ENCODE data around the gene ADD2. TPM values are rescaled to one million over a fixed set of nuclear protein-coding genes. Genes with fewer than 3 reads are reported as not detected.
"Not testable (repeated sequence)": the region's sequence is repeated elsewhere in the genome, so short reads cannot be mapped to it uniquely, and the experiment has no call there.

Gene ADD2
- polyA plus RNA-seq, 1 donor: 3.0 TPM

DNA sequence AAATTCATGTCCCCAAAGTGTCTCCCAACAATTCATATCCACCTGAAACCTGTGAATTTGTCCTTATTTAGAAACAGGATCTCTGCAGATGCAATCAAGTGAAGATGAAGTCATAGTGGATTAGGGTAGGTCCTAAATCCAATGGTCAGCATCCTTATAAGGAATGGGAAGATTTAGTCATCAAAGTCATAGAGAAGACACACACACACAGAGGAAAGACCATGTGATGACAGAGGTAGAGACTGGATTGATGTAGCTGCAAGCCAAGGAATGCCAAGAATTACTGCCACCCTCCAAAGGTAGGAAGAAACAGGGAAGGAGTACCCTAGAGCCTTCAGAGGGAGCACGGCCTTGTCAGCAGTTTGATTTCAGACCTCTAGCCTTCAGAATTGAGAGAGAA is 17.7 kb downstream of the ADD2 start:
- no peak for DNase-seq

DNA sequence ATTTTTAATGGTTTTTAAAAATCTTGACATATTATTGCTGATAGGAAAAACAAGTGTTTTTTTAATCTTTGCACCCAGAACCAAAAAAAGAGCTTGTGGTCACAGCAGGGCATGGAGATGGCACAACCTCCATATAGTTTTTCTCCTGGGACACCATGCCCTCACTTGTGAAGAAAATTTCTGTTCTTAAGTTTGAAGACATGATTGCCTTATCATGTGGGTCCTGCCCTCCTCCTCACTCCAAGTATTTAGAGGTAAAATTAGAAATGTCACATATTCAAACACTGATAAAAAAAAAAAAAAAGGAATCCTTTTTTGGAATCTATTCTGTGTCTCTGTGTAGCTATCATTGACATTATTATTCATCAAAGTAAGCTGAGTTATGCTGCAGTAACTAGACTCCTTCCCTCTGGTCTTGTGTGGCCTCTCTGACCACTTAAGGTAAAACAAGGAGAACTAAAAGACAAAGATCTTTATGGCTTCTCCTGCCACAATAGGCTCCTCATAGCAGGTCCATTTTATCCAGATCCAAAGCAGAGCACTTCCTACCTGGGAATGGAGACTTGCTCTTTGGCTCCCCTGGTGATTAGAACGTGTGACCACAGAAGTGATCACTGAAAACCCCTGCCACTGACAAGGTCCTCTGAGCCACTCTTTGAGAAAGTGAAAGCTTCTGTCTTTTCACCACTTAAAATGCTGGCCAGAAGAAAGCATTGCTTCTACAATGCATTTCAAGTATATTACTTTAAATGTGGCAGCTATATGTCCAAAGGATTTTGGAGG is 19.8 kb downstream of the ADD2 start:
- no peak for DNase-seq

DNA sequence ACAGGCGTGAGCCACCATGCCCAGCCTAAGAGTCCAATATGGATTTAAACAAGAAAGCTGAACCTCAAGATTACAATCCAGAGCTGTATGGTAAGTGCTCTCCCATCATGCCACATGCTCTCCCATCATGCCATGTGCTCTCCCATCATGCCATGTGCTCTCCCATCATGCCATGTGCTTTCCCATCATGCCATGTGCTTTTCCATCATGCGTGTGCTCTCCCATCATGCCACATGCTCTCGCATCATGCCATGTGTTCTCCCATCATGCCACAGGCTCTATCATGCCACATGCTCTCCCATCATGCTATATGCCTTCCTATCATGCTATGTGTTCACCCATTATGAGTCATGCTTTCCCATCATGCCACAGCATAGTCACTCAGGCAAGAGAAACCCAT is 20.7 kb downstream of the ADD2 start:
- DNase-seq: no peak

DNA sequence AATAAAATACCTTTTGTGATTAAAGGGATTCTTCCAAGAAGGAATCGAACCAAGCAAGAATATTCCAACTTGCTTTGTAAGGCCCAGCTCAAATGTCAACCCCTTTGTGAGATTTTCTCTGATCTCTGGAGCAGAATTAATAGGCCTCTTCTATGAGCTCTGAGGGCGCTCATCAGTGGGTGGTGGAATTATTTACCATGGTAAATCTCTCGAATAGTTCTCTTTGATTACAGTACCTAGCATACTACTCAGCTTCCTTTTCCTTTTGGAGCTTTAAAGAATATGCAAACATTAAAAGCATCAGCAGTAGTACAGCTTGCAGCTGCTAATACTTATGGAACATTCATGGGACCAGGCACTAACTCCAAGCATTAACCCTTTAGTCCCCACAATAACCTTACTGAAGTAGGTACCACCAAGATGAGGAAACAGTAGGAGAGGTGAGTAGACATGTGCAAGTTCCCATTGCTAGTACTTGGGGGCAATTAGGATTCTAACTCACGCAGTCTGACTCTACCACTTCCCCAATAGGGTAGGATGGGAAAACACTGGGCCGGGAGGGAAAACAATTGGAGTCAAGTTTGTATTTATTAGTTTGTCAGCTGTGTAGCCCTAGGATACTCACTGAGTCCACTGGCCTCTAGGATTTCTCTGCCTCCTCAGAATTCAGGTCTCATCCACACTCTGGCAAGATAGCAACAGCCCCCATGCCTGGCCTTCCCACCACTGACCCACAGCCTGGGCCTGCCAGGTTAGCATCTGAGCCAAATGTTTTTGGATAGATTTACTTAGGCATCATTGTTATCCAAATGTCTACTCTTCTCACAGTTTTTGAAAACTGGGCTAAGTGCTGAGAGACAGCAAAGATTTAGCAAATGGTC is 21.7 kb downstream of the ADD2 start:
- no peak for DNase-seq

DNA sequence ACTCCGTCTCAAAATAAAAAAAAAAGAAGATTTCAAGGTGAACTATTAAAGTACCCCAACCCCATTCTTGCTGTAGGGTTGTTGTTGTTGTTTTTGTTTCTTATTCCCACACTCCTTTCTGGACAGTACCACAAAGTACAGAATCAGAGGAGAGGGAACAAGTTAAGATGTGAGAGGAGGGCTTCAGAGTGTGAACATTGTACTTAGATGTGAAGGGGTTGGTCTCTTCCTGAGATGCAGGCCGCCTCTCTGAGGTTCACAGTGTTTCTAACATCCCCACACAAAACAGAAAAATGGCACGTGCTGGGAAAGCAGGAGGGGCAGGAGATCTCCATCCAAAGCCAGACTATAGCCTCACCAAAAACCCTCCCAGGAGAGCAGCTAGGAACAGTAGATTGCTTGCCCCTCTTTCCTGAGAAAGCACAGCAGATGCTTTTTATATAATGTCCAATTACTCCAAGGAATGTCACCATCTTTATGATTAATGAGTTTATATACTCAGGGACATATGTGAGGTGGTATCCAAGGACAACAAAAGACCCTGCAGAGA is 22.6 kb downstream of the ADD2 start:
- no peak for DNase-seq

DNA sequence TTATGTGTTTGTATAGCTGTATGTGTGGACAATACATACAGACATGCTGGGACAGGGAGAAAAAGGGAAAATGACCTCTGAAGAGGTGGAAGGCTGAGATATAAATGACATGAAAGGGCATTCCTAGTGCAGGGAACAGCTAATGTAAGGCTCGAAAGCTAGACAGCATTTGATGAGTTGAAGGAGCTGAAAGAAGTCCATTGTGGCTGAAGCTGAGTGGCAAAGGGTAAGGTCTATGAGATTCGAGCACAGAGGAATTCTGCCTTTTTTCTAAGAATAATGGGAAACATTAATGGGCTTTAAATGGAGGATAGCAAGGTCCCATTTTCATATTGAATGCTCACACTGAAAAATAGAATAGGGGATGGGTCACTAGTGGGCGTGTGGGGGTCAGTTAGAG is 23.6 kb downstream of the ADD2 start:
- DNase-seq: no peak

DNA sequence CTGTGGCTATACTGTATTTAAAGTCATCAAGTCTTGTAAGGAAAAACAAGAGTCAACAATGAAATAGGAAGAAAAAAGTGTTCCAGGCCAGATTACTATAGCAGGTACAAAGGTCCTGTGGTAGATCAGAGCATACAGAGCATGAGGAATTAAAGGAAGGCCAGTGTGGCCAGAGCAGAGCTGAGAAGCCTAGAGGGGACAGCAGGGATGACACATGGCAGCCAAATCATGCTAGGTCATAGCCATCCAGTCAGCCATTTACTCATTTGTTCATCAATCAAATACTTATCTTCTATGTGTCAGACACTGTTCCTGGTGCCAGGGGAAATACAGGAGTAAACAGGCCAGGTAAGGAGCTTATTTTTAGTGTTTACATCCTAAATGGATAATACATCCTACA is 24.3 kb downstream of the ADD2 start:
- no peak for DNase-seq

DNA sequence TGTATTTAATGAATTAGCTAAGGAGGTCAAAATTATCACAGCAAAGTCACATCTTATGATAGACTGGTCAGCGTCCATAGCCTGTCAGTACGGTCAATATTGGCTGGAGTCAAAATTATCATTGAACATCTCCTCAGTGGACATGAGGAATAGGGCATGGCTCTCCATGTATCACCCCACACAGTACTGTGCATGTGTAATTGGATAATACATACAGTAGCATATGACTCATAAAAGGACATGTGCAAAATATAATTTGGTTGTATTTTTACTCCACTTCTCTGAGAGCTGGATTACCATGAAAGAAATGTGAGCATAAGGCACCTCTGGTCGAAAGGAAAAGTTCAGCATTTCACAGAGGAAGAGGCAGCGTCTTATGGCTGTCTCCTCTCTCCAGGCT is 24.9 kb downstream of the ADD2 start:
- DNase-seq: no peak

DNA sequence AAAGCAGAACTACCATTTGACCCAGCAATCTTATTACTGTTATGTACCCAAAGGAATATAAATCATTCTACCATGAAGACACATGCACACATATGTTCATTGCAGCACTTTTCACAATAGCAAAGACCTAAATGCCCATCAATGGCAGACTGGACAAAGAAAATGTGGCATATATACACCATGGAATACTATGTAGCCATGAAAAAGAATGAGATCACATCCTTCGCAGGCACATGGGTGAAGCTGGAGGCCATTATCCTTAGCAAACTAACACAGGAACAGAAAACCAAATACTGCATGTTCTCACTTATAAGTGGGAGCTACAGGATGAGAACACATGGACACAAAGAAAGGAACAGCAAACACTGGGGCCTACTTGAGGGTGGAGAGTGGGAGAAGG is 28.5 kb downstream of the ADD2 start:
- DNase-seq: not testable (repeated sequence)

DNA sequence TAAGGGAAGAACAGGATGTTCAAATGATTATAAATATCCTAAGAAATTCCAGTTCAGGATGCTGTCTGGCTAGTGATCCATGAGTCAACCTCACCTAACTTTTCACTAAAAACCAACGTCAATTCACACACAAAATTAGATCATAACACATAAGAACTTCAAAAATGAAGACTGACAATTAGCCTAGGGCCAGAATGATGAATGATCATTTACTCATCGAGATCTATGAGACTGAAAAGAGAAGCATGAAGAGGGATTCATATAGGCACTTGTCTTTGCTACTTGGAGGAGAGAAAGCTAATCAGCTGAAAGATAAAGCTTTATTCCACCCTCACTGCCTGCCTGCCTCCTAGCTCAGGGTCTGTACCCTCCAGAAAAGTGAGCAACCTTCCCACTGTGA is 29.8 kb downstream of the ADD2 start:
- no peak for DNase-seq

DNA sequence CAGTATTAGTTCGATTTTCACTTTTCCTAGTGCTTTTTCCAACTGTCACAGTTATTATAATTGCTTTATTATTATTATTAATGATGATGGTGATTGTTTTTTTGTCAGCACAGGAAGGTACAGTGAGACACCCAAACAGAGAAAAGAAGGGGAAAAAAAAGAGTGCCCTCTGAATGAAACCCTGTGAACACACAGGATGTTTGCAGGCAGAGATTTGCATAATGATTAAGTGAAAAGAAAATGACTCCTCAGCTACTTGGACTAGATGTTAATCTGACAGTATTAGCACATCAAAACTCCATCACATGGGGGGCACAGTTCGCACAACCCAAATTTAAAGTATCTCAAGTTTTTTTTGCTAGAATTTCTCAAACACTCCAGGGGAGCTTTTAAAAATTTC is 32.9 kb downstream of the ADD2 start:
- no peak for DNase-seq

DNA sequence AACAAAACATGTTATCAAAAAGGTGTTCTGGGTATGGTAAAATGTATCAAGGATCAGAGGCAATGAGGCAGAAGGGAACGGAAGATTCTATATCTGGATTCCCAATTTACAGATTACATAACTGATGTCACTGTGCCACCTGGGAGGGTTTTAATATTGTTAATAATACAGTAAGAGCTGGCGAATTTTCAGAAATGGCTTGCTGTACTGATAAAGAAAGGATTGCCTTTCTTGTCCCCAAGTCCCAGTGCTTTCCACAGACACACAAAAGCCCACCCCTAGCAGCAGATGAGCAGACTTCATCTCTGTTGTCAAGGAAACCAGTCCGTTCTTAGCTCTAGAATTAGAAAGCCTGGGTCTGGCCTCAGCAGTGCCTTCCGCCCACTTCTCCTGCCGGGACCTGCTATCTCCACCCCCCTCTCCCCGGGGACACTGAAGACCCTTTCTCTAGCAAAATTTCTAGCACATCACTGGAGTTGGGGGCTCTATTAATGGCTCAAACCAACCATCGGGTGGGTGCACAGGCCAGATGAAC is 34.3 kb downstream of the ADD2 start:
- no peak for DNase-seq

DNA sequence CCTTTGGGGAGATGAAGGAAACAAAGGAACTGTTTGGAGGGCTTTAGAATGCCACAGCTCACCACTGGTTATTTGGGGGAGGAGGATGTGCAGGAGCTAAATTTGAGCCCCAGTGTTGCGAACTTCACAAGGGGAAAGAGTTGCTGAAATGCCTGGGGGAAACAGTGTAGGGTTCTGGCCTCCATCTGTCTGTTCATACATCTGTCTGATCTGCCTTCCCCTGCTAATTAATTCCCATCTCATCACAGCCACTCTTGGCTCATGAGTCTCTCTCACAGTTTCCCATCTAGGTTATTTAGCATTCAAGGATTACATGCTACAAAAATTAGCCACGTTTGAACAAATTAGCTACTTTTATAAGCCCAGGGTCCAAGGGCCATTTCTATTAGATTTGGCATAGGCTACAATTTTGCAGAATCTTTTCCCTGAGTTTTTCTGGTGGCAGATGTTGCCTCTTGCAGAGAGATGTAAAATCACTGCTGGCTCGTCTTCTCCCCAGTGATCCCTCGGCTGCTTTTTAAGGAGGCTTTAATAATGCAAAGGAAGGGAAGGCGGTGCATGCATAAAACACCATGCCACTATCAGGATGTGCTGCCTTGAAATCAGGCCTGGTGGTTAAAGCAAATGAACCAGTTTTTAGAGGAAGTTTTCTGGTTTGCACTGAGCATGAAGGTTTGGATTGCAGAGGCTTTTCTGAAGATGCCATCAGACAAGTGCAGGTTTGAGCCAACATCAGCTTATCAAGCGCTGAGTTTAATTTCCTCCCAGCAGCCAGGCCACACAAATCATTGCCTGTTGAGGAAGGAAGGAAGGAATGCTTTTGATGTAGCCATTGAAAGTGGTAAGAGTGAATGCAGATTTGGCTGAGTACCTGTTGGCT is 35.0 kb downstream of the ADD2 start:
- no peak for DNase-seq

DNA sequence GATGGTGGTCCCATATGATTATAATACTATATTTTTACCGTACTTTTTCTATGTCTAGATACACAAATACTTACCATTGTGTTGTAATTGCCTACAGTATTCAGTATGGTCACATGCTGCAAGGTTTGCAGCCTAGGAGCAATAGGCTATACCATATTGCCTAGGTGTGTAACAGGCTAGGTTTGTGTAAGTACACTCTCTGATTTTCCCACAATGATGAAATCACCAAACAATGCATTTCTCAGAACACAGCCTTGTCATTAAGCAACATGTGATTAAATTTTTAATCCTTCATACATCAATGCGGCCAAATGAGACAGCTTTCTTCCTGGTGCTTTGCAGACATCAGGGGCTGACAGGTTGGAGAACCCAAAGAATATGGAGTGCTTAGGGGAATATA is 37.3 kb downstream of the ADD2 start:
- no peak for DNase-seq

DNA sequence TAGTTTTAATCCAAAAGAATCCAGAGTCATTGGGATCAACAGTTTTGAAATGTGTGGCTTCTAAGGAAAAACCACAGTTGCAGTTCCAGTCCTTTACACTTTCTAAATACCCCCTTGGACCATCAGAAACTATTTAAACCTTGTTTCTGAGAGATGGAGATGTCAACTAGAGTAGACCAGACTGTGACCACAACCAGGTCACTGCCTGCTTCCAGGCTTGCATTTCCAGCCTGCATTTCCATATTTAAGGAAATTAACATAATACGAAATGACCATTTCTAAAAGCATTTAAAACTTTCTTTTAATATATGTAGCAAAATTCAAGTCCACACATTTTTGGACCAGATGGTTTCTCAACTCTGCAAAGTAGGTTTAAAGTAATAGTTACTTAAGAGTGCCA is 38.4 kb downstream of the ADD2 start:
- no peak for DNase-seq

DNA sequence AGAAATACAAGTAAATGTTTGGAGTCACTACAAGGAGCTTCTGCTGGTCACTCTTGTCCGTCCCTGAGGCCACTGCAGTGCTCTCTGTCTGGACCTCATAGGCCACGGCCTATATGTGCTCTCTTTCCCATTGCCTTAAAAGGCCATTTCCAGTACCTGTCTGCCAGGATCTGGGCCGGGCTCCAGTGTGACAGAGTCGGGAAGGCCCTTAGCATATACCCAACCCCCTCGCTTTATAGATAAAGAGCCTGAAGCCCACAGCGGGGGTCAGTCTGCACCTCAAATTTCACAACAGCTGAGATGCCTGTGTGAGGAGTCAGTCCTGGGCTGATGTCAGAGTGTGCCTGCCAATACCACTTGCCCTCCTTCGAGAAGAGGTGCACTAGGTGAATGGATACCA is 39.9 kb downstream of the ADD2 start:
- no peak for DNase-seq

DNA sequence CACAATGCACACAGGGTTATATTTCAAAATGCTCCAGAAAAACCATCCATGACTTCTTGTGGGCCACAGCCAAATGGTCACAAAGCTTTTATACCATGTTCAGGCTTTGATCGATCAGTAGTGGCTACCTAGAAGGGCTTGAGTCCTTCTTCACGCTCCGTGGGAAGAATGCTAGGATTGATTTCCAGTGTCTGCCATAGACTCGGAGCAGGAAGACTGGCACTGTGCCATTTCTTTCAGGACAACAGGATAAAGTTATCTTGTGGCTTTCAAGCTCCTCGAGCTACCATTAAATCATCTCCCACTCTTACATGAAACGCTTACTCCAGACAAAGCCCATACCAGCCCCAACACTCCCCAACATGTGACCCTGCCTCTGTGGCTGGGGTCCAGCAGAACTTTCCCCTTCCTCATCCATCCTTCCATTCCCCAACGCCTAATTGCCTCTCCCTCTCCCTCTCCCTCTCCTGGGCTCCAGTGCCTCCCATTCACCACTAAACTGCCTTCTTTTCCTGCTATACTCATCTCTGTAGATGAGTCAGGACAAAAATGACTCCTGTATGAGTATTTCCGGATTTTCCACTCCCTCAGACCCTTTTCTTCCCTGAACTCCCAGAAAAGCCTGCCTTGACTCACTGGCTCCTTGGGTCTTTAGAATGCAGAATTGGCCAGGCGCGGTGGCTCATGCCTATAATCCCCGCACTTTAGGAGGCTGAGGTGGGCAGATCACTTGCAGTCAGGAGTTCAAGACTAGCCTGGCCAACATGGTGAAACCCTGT is 40.9 kb downstream of the ADD2 start:
- DNase-seq: no peak

DNA sequence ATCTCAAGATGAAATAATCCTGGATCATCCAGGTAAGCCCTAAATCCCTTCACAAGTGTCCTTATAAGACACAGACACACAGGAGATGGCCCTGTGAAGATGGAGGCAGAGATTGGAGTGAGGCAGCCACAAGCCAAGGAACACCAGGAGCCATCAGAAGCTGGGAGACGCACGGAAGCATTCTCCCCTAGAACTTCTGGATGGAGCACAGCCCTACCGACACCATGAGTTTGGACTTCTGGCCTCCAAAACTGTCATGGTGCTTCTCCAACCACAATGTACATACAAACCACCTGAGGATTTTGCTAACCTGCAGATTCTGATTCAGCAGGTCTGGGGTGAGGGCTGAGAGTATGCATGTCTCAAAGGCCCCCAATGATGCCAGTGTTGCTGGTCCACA is 42.5 kb downstream of the ADD2 start:
- DNase-seq: no peak

DNA sequence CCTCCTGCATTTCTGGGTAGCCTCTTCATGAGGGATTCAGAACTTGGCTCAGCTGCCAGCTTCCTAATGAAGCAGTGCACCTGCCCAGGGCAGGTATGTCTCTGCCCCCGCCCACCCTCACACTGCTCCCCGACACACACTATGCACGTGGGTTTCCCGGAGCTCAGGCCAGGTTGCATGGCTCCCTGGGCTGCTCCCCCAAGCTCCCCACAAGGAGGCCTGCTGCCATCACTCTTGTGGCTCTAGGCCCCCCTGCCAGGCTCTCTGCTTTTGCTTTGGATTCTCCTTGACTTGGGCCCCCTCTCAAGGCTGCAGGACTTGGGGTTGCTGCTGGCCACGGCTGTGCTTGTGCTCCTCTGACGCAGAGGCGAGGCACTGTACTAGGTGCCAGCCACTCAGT is 43.6 kb downstream of the ADD2 start:
- no peak for DNase-seq

DNA sequence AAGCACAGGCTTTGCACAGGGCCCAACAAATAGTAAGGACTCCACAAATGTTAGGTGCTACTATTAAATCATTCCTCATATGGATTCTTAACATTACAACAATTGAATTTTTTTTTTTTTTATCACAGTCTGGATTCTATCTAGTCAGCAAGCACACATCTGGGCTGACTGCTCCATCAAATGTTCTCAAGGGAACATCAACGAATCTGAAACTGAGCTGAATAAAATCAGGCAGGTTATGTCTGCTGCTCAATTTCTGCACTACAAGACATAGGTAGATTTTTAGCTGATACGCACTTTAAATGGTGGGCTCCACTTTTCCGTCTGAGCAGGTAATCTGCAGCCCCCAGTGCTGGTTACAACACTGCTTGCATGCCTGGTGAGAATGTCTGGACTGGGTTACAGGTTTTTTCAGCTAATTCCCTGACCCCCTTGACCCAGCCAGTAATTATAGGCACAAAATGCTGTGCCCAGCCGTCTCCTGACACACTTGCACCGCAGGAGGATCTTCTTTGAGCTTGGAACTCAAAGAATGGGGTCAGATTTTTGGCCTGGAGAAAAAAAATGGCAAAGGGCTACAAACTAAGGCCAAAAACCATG is 44.6 kb downstream of the ADD2 start:
- DNase-seq: no peak

DNA sequence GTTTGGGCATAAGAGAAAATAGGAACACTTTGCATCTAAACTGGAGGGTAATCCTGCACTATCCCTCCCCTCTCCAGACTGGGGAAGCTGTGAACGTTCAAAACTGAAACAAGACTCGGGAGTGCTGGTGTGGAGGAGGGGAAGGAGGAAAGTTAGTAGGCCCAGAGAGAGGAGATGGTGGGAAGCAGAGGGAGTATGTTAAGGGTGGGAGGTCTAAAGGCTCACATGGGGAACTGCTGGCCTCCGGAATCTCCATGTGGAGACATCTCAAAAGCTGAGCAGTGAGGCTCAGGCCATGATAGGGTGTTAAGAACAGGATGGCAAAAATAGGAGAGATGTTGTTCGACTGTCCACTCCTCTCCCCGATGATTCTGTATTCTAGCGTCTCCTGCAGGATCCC is 47.9 kb downstream of the ADD2 start:
- no peak for DNase-seq

Data from hindlimb muscle (tissue), 1 donor.